GM04503 (cell line): ENCODE measurements around the gene PCDH9.
A peak's percentile ranks its signal among the peaks of the same experiment; 100 is the strongest.
"Not testable (repeated sequence)": the region's sequence is repeated elsewhere in the genome, so short reads cannot be mapped to it uniquely, and the experiment has no call there.

ENCODE experiments used
- DNase-seq: peaks from one replicate; pipeline ENCODE4 v3.0.0-alpha.2; 2012; ENCODE audit warnings: low read depth

The PCDH9 gene

GRCh38 chr13:66657165-66657881 is 572.8 kb downstream of the PCDH9 start:
- DNase-seq, result peak; percentile 72

GRCh38 chr13:66655847-66656454 is 574.2 kb downstream of the PCDH9 start:
- DNase-seq, result no peak

GRCh38 chr13:66644855-66645460 is 585.2 kb downstream of the PCDH9 start:
- no peak for DNase-seq

- no peak for DNase-seq
Measured at GRCh38 chr13:66640231-66640630, 589.9 kb downstream of the PCDH9 start.

GRCh38 chr13:66639044-66639443 is 591.1 kb downstream of the PCDH9 start:
- DNase-seq, result no peak

- peak; percentile 41 for DNase-seq
Measured at GRCh38 chr13:66635526-66635925, 594.6 kb downstream of the PCDH9 start.

- no peak for DNase-seq
Measured at GRCh38 chr13:66634384-66634783, 595.8 kb downstream of the PCDH9 start.

GRCh38 chr13:66627512-66627911 is 602.6 kb downstream of the PCDH9 start:
- DNase-seq, result no peak

- DNase-seq, result no peak
Measured at GRCh38 chr13:66624302-66624701, 605.8 kb downstream of the PCDH9 start.

- DNase-seq, result no peak
Measured at GRCh38 chr13:66623129-66623820, 606.9 kb downstream of the PCDH9 start.

GRCh38 chr13:66621906-66622447 is 608.2 kb downstream of the PCDH9 start:
- not testable (repeated sequence) for DNase-seq

- no peak for DNase-seq
Measured at GRCh38 chr13:66618702-66619101, 611.4 kb downstream of the PCDH9 start.

- no peak for DNase-seq
Measured at GRCh38 chr13:66617786-66618185, 612.4 kb downstream of the PCDH9 start.

GRCh38 chr13:66612983-66613382 is 617.2 kb downstream of the PCDH9 start:
- DNase-seq, result no peak

GRCh38 chr13:66586489-66586888 is 643.6 kb downstream of the PCDH9 start:
- DNase-seq, result no peak

GRCh38 chr13:66585669-66586203 is 644.4 kb downstream of the PCDH9 start:
- no peak for DNase-seq

- no peak for DNase-seq
Measured at GRCh38 chr13:66581675-66582074, 648.5 kb downstream of the PCDH9 start.

GRCh38 chr13:66578305-66578704 is 651.8 kb downstream of the PCDH9 start:
- DNase-seq, result no peak

GRCh38 chr13:66577358-66577757 is 652.8 kb downstream of the PCDH9 start:
- DNase-seq, result no peak

- no peak for DNase-seq
Measured at GRCh38 chr13:66576381-66576780, 653.8 kb downstream of the PCDH9 start.

GRCh38 chr13:66574606-66575005 is 655.5 kb downstream of the PCDH9 start:
- DNase-seq, result peak; percentile 21

- DNase-seq, result no peak
Measured at GRCh38 chr13:66567899-66568612, 662.1 kb downstream of the PCDH9 start.
